T follicular helper cell (primary cell): ENCODE results near the gene SLC8A3.

Experiments
- DNase-seq: peaks from one replicate; pipeline ENCODE4 v3.0.0-alpha.2; 2020; ENCODE audit warnings: low read depth

The SLC8A3 gene

GRCh38 chr14:70173569-70173968, 15.2 kb downstream of the SLC8A3 start:
- DNase-seq = no peak

GRCh38 chr14:70171726-70172125, 17.0 kb downstream of the SLC8A3 start:
- no peak for DNase-seq

GRCh38 chr14:70170976-70171375, 17.8 kb downstream of the SLC8A3 start:
- no peak for DNase-seq

- DNase-seq = no peak
Observed at GRCh38 chr14:70168406-70168805, 20.3 kb downstream of the SLC8A3 start.

GRCh38 chr14:70166530-70167203, 22.1 kb downstream of the SLC8A3 start:
- no peak for DNase-seq

GRCh38 chr14:70162358-70162757, 26.4 kb downstream of the SLC8A3 start:
- DNase-seq = no peak

- DNase-seq = no peak
Observed at GRCh38 chr14:70156592-70156991, 32.2 kb downstream of the SLC8A3 start.

- no peak for DNase-seq
Observed at GRCh38 chr14:70152704-70153103, 36.0 kb downstream of the SLC8A3 start.

GRCh38 chr14:70152081-70152480, 36.7 kb downstream of the SLC8A3 start:
- DNase-seq = no peak

GRCh38 chr14:70149596-70150165, 39.1 kb downstream of the SLC8A3 start:
- no peak for DNase-seq

GRCh38 chr14:70148911-70149595, 39.7 kb downstream of the SLC8A3 start:
- DNase-seq = no peak

- DNase-seq = no peak
Observed at GRCh38 chr14:70148351-70148750, 40.4 kb downstream of the SLC8A3 start.

GRCh38 chr14:70144046-70144445, 44.7 kb downstream of the SLC8A3 start:
- no peak for DNase-seq

- no peak for DNase-seq
Observed at GRCh38 chr14:70143306-70143705, 45.4 kb downstream of the SLC8A3 start.

GRCh38 chr14:70140614-70141013, 48.1 kb downstream of the SLC8A3 start:
- no peak for DNase-seq

- no peak for DNase-seq
Observed at GRCh38 chr14:70139384-70139783, 49.4 kb downstream of the SLC8A3 start.

- DNase-seq = no peak
Observed at GRCh38 chr14:70137788-70138187, 51.0 kb downstream of the SLC8A3 start.

- no peak for DNase-seq
Observed at GRCh38 chr14:70133461-70133860, 55.3 kb downstream of the SLC8A3 start.

- no peak for DNase-seq
Observed at GRCh38 chr14:70130482-70130881, 58.3 kb downstream of the SLC8A3 start.

- DNase-seq = no peak
Observed at GRCh38 chr14:70127186-70127585, 61.6 kb downstream of the SLC8A3 start.

- DNase-seq = no peak
Observed at GRCh38 chr14:70123796-70124195, 65.0 kb downstream of the SLC8A3 start.

- no peak for DNase-seq
Observed at GRCh38 chr14:70121521-70121920, 67.2 kb downstream of the SLC8A3 start.

- no peak for DNase-seq
Observed at GRCh38 chr14:70118064-70118463, 70.7 kb downstream of the SLC8A3 start.
